KOPT-K1 (cell line): Measurements from ENCODE around the gene SCD5.
A peak's percentile ranks its signal among the peaks of the same experiment; 100 is the strongest.

Experiments used
- H3K27ac ChIP-seq: fragments of 200-600 bp; sonication (generic); 2 replicates; pipeline ENCODE4 v1.5.1; 2016; ENCODE audit warnings: antibody characterized with exemption, mild to moderate bottlenecking, low read depth, low read length; ENCODE audit not compliant: poor library complexity, severe bottlenecking
- H3K36me3 ChIP-seq: fragments of 200-600 bp; sonication (generic); 2 replicates; pipeline ENCODE4 v1.5.1; 2017; ENCODE audit warnings: antibody characterized with exemption, mild to moderate bottlenecking, low read length, moderate library complexity; ENCODE audit not compliant: insufficient read depth
- H3K9me3 ChIP-seq: fragments of 200-600 bp; sonication (generic); 2 replicates; pipeline ENCODE4 v1.5.1; 2017; ENCODE audit warnings: antibody characterized with exemption, low read length, mild to moderate bottlenecking; ENCODE audit not compliant: insufficient read depth, poor library complexity, severe bottlenecking

Gene SCD5

GRCh38 chr4:82803746-82804145 is 5.2 kb upstream of the SCD5 start:
- no peaks in the 10 kb centered on the region for H3K9me3 ChIP-seq
- no peak overlapping the region for H3K27ac ChIP-seq
- H3K36me3 ChIP-seq: no peaks in the 10 kb centered on the region

- no peak overlapping the region for H3K27ac ChIP-seq
- no peaks in the 10 kb centered on the region for H3K36me3 ChIP-seq
- no peaks in the 10 kb centered on the region for H3K9me3 ChIP-seq
Measured at GRCh38 chr4:82802911-82803310, 4.3 kb upstream of the SCD5 start.

GRCh38 chr4:82801910-82802521 is 3.4 kb upstream of the SCD5 start:
- H3K9me3 ChIP-seq: no peaks in the 10 kb centered on the region
- no peak overlapping the region for H3K27ac ChIP-seq
- H3K36me3 ChIP-seq: no peaks in the 10 kb centered on the region

GRCh38 chr4:82799006-82799881 is 648 bp upstream of the SCD5 start:
- H3K27ac ChIP-seq: peak overlapping the region; percentile 49
- H3K36me3 ChIP-seq: no peaks in the 10 kb centered on the region
- H3K9me3 ChIP-seq: no peaks in the 10 kb centered on the region

DNA sequence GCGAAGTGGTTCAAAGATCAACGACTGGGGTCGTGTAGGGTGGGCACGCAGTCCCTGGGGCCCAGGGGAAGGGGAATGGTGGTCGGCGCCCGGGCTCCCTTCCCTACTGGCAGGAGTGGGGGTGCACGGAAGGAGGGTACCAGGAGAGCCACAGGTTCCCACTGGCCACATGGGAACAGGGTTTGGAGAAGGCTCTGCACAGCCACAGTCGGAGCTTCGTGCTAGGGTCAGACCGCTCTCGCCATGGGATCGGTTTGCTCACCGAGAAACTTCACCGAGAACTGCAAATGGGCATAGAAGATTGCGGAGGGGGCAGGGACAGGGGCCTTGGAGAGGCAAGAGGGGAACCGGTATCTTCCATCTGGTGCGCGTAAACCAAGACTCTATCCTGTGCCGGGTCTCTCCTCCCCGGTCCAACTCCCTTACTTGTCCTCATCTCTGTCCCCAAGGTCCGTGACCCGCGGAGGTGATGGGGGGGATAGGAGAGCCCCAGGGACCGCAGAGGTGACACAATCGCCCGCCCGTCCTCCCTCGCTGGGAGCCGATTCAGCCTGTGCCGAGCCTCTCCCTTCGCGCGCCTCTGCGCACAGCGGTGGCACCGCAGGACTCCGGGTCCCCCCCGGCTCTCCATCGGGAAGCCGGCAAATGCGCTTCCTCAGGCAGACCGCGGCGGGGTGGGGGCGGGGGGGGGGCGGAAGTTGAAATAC is 1.0 kb downstream of the SCD5 start:
- Histone ChIP-seq H3K36me3 (no peaks in the 10 kb centered on the region), H3K9me3 (no peaks in the 10 kb centered on the region), H3K27ac (no peak overlapping the region)

GRCh38 chr4:82797040-82797404 is 1.6 kb downstream of the SCD5 start:
- H3K9me3 ChIP-seq: no peaks in the 10 kb centered on the region
- H3K36me3 ChIP-seq: no peaks in the 10 kb centered on the region
- H3K27ac ChIP-seq: no peak overlapping the region

GRCh38 chr4:82792912-82793649 is 5.5 kb downstream of the SCD5 start:
- Histone ChIP-seq H3K27ac (no peak overlapping the region), H3K9me3 (no peaks in the 10 kb centered on the region), H3K36me3 (no peaks in the 10 kb centered on the region)

- Histone ChIP-seq H3K27ac (no peak overlapping the region), H3K36me3 (no peaks in the 10 kb centered on the region), H3K9me3 (no peaks in the 10 kb centered on the region)
Measured at GRCh38 chr4:82791179-82791578, 7.4 kb downstream of the SCD5 start.

DNA sequence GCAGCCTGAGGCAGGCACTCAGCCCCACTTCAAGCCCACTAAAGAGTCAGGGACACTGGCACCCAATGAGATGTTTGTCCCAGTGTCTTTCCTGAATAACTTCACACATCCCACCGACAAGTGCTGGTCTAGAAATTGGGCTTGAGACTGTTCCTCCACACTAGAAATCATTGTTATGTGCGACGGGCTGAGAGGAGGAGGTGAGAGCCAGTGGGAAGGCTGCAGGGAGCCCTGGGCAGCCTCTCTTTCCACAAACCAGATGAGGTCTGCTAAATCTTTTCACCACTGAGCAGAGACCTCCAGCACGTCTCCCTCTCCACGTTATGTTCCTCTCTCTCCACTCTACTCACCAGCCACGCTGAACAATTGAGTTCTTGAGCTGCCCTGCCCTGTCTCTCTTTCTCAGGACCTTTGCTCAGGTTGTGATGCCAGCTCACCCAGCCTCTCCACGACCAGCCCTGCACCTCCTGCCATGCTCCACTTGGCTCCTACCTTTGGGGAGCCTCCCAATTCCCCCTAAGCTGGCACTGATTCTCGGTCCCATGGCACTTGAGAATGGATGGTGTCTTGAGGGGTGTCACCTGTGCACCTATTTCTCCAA is 8.4 kb downstream of the SCD5 start:
- H3K9me3 ChIP-seq: no peaks in the 10 kb centered on the region
- H3K36me3 ChIP-seq: no peaks in the 10 kb centered on the region
- no peak overlapping the region for H3K27ac ChIP-seq

DNA sequence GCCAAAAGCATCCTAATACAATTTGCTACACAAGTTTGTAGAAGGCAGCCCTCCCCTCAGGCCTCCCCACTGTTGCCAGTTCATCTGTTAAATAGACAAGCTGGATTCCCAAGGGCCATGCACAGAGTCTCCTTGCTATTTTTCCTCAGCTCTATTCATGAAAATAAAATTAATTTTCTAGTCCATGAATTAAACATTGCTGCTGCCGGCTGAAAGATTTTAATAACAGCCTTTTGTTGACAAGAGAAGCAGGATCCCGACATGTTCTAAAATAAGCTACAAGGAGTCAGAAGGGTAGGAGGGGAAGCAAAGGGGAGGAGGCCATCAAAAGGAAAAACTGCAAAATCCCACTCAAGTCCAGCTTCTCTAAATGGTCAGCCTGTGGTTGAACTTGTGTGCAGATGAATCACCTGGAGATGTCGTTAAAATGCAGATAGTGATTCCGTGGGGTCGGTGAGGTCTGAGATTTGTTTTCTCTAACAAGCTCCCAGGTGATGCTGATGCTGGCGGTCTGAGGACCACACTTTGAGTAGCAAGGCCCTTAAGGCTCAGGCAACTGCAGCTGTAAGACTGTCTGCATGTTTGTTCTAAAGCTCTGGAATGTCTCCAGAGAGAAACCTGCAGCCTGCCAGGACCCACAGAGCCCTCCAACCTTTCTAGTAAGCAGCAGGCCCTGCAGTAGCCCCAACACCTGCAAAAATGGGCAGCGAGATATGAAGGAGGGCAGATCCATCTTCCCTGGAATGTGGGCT is 9.4 kb downstream of the SCD5 start:
- H3K27ac ChIP-seq: no peak overlapping the region
- no peaks in the 10 kb centered on the region for H3K36me3 ChIP-seq
- H3K9me3 ChIP-seq: no peaks in the 10 kb centered on the region

DNA sequence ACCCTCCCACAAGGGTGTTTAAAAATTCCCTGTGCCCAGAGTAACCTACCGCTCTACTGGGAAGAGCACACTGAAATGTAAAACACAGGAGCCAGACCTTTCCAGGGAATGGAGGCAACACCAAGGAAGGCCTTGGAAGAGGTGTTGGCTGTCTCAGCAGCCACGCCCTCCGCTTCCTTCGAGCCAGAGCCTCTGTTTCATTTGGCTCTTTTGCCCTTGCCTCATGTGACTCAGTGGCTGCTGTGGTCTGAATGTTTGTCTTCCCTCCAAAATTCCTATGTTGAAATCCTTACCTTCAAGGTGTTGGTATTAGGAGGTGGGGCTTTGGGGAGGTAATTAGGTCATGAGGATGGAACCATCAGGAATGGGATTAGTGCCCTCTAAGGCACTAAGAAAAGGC is 11.3 kb downstream of the SCD5 start:
- no peaks in the 10 kb centered on the region for H3K9me3 ChIP-seq
- H3K36me3 ChIP-seq: no peaks in the 10 kb centered on the region
- no peak overlapping the region for H3K27ac ChIP-seq

GRCh38 chr4:82786828-82787227 is 11.8 kb downstream of the SCD5 start:
- no peaks in the 10 kb centered on the region for H3K36me3 ChIP-seq
- H3K9me3 ChIP-seq: no peaks in the 10 kb centered on the region
- no peak overlapping the region for H3K27ac ChIP-seq

DNA sequence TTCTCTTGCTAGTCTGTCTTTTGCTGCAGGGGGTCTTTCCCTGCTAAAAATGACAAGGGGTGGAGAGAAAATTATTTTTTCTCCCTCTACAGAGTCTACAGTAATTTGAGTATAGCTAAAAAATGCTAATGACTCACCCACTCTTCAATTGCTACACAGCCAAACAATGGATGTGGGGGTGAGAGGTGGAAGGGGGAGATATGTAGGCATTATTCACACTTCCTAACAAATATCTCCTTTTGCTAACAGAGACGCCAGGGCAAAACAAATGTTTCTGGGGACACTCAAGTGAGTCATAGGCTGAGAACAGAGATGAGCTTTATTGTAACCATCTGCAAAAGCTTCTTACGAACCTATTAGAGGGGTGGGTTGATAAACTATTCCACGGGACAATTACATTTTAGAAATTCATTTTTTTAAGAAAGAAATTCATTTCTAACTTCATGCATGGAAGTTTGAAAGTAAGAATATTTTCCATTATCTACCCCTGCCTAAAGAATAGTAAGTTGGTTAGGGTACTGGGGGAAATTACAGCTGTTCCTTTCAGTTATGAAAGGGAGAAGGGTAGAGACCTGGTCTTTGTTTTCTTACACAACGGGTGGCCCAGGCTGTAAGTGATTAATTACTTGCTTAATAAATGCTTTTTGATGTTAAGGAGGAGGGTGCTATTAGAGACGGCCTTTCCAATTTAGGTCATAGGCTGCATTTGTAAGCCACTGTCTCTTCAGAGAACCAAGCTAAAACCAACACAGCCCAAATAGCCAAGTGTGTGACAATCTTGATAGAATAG is 12.8 kb downstream of the SCD5 start:
- no peaks in the 10 kb centered on the region for H3K36me3 ChIP-seq
- H3K9me3 ChIP-seq: no peaks in the 10 kb centered on the region
- H3K27ac ChIP-seq: no peak overlapping the region
